ENCODE data around the gene ATG10. TPM values are rescaled to one million over a fixed set of nuclear protein-coding genes. Genes with fewer than 3 reads are reported as not detected.
"Not testable (repeated sequence)": the region's sequence is repeated elsewhere in the genome, so short reads cannot be mapped to it uniquely, and the experiment has no call there.

Gene ATG10
- total RNA-seq, 4 donors from 2014 or later, result 1.0 to 15.4 (median 6.5) TPM

DNA sequence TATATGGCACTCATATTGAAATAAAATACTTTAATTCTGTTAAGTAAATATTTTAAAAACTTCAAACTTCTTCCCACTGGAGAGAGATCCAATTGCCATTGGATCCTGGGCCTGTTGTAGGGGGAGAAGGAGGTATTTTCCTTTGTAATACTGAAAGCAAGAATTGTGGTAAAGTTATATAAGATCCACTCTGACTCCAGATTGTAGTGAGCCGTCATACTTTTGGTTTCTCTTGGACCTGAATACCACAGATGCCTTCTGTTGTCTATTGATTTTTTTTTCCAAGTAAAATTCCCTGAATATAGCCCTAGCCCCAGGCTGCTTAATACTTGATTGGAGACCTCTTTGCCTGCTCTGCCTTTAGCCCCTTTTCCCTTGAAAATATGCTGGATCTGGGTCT lies 86.9 kb downstream of the ATG10 start:
- Histone ChIP-seq H3K27me3 (no peaks in the 10 kb centered on the region), H3K36me3 (no peaks in the 10 kb centered on the region), H3K9me3 (no peaks in the 10 kb centered on the region), H3K4me3 (no peak overlapping the region), H3K4me1 (no peaks in the 10 kb centered on the region), H3K27ac (no peak overlapping the region)
- no peak for DNase-seq
- intact Hi-C loops (cut with DNase I; ENCODE audit: low total_unique reads), result no loop called here
- TF ChIP-seq, protein P1, sequence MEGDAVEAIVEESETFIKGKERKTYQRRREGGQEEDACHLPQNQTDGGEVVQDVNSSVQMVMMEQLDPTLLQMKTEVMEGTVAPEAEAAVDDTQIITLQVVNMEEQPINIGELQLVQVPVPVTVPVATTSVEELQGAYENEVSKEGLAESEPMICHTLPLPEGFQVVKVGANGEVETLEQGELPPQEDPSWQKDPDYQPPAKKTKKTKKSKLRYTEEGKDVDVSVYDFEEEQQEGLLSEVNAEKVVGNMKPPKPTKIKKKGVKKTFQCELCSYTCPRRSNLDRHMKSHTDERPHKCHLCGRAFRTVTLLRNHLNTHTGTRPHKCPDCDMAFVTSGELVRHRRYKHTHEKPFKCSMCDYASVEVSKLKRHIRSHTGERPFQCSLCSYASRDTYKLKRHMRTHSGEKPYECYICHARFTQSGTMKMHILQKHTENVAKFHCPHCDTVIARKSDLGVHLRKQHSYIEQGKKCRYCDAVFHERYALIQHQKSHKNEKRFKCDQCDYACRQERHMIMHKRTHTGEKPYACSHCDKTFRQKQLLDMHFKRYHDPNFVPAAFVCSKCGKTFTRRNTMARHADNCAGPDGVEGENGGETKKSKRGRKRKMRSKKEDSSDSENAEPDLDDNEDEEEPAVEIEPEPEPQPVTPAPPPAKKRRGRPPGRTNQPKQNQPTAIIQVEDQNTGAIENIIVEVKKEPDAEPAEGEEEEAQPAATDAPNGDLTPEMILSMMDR (IDR thresholded peaks at IDR 0.05), result no peak
- no peak for TF ChIP-seq POLR2A (IDR thresholded peaks at IDR 0.05)

- Histone ChIP-seq H3K4me1 (no peaks in the 10 kb centered on the region), H3K9me3 (no peaks in the 10 kb centered on the region), H3K27ac (no peak overlapping the region), H3K27me3 (no peaks in the 10 kb centered on the region), H3K4me3 (no peak overlapping the region), H3K36me3 (no peaks in the 10 kb centered on the region)
- TF ChIP-seq POLR2A (IDR thresholded peaks at IDR 0.05), result no peak
- TF ChIP-seq, protein P1 (IDR thresholded peaks at IDR 0.05), result no peak
- intact Hi-C loops (cut with DNase I; ENCODE audit: low total_unique reads), result no loop called here
- DNase-seq, result no peak
These were observed 95.0 kb downstream of the ATG10 start for GRCh38 chr5:82066791-82067190.

DNA sequence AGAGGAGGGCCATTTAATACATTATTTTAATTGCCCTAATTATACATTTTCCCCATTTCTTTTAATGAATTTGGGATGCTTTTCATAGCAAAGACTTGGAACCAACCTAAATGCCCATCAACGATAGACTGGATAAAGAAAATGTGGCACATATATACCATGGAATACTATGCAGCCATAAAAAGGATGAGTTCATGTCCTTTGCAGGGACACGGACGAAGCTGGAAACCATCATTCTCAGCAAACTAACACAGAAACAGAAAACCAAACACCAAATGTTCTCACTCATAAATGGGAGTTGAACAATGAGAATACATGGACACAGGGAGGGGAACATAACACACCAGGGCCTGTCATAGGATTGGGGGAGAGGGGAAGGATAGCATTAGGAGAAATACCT lies 96.2 kb downstream of the ATG10 start:
- H3K9me3 ChIP-seq; H3K36me3 ChIP-seq; H3K4me3 ChIP-seq; H3K4me1 ChIP-seq; H3K27me3 ChIP-seq; DNase-seq; intact Hi-C loops (cut with DNase I; ENCODE audit: low total_unique reads); H3K27ac ChIP-seq: not testable (repeated sequence)

DNA sequence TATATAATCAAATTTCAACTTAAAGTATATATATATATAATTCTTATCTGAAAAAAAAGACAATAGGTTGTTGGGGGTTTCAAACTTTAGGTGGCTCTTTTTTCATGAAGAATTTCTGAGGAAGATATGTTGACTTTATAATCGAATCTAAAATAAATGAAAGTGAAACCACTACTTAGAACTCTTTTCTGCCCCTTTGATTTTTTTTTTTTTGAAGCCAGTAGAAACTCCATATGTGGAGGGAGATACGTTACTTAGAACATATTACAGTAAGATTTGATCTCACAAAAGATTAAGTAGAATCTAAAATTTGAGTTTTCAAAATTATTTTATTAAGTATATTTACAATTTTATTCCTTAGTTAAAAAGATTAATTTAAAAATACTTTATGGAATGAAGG lies 96.9 kb downstream of the ATG10 start:
- no peak overlapping the region for H3K4me3 ChIP-seq
- TF ChIP-seq, protein P1 (IDR thresholded peaks at IDR 0.05), result no peak
- H3K27ac ChIP-seq, result no peak overlapping the region

DNA sequence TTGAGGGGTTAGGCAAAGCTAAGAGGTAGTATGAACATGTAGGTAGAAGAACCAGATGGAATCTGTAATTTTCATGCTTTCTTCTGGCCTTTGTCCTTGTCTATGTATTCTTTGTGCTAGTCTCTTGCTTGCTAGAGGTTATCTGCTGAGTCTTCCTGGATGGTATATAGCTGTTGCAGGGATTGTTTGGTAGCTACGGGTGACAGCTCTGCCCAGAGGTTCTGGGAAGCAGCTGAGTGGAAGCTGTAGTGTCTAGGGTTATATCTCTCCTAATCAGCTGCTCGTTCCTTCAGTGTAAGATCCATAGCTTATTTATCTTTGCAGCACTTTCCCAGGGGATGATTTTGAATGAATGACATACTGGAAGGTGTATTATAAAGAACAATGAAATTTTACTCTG lies 100.3 kb downstream of the ATG10 start:
- no peaks in the 10 kb centered on the region for H3K27me3 ChIP-seq
- no peak for DNase-seq
- H3K4me3 ChIP-seq, result no peak overlapping the region
- no peak overlapping the region for H3K27ac ChIP-seq
- no peaks in the 10 kb centered on the region for H3K4me1 ChIP-seq
- intact Hi-C loops (cut with DNase I; ENCODE audit: low total_unique reads), result no loop called here
- H3K9me3 ChIP-seq, result no peaks in the 10 kb centered on the region
- H3K36me3 ChIP-seq, result no peaks in the 10 kb centered on the region
- TF ChIP-seq POLR2A (IDR thresholded peaks at IDR 0.05), result no peak
- TF ChIP-seq, protein P1 (IDR thresholded peaks at IDR 0.05), result no peak

More for the DNA sequence above, 96.9 kb downstream of the ATG10 start:
- intact Hi-C loops (cut with DNase I; ENCODE audit: low total_unique reads), result no loop called here
- Histone ChIP-seq H3K9me3 (no peaks in the 10 kb centered on the region), H3K4me1 (no peaks in the 10 kb centered on the region), H3K27me3 (no peaks in the 10 kb centered on the region), H3K36me3 (no peaks in the 10 kb centered on the region)
- no peak for DNase-seq

DNA sequence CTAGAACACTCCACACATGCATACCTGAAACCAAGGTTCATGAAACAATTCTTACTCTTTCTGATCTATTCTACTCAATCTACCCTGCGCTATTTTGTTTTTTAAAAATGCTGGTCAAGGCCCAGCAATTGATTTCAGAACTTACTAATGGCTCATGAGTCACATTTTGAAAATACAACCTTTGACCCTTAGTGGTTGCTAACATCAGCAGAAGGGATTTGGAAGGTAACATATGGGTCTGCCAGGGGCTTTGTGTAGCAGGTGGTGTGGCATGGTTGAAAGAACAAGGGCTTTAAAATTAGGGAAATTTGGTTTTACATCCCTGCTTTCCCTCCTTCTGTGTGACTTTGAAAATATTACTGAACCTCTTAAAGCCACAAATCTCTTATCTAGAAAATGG lies 101.4 kb downstream of the ATG10 start:
- Histone ChIP-seq H3K36me3 (no peaks in the 10 kb centered on the region), H3K9me3 (no peaks in the 10 kb centered on the region)
- intact Hi-C loops (cut with DNase I; ENCODE audit: low total_unique reads), result no loop called here

More for the DNA sequence above, 101.4 kb downstream of the ATG10 start:
- no peak overlapping the region for H3K4me3 ChIP-seq
- no peaks in the 10 kb centered on the region for H3K27me3 ChIP-seq
- no peaks in the 10 kb centered on the region for H3K4me1 ChIP-seq
- H3K27ac ChIP-seq, result no peak overlapping the region
- DNase-seq, result no peak
- TF ChIP-seq, protein P1 (IDR thresholded peaks at IDR 0.05), result no peak
- no peak for TF ChIP-seq POLR2A (IDR thresholded peaks at IDR 0.05)

Measured in uterus (tissue), 4 donors.